Measurements from ENCODE around the gene SDK2.
A peak's percentile ranks its signal among the peaks of the same experiment; 100 is the strongest.

SDK2 gene

GRCh38 chr17:73600103-73600871 is 44.0 kb downstream of the SDK2 start:
- TF ChIP-seq PRDM6 (tag by site-specific recombination; IDR thresholded peaks at IDR 0.05) (no peak), ZNF600 (tag by site-specific recombination; IDR thresholded peaks at IDR 0.05) (peak; percentile 71)
- ChIA-PET CTCF (interaction anchor here (0.8 kb wide), 1 partner anchor 873 kb away, joined by 4 read pairs; no protein-coding TSS in a partner anchor), POLR2A (interaction anchor here (0.6 kb wide), 1 partner anchor 299 kb away, joined by 5 read pairs; no protein-coding TSS in a partner anchor)
- H3K27ac ChIP-seq (ENCODE audit: extremely low read depth, low read depth, low read length) = no peak overlapping the region
- no peaks in the 10 kb centered on the region for H3K36me3 ChIP-seq (ENCODE audit: control insufficient read depth in 2 of 2, insufficient read depth in 1 of 2, low read length in 2 of 2)
- H3K9me3 ChIP-seq (ENCODE audit: control insufficient read depth, insufficient read depth, low read depth, low read length) = no peaks in the 10 kb centered on the region
- H3K4me3 ChIP-seq (ENCODE audit: low read depth, low read length) = no peak overlapping the region
- H3K4me1 ChIP-seq (ENCODE audit: control insufficient read depth, insufficient read depth, low read length) = no peaks in the 10 kb centered on the region

- CTCF ChIA-PET = interaction anchor here (0.6 to 0.7 kb wide), 3 partner anchors 249 to 757 kb away, joined by 3 read pairs; no protein-coding TSS in a partner anchor
- TF ChIP-seq GLI2 (tag by site-specific recombination; IDR thresholded peaks at IDR 0.05; ENCODE audit: borderline replicate concordance, low read depth) = no peak
- TF ChIP-seq ZNF366 (tag by site-specific recombination; conservative IDR thresholded peaks at IDR 0.05) = peak; percentile 43
- TF ChIP-seq GLIS1 (tag by site-specific recombination; IDR thresholded peaks at IDR 0.05) = no peak
- no peak for TF ChIP-seq ZNF747 (tag by site-specific recombination; IDR thresholded peaks at IDR 0.05)
- no peak for TF ChIP-seq ZNF302 (tag by site-specific recombination; IDR thresholded peaks at IDR 0.05; ENCODE audit: low read depth)
- H3K36me3 ChIP-seq (ENCODE audit: control insufficient read depth in 2 of 2, insufficient read depth in 1 of 2, low read length in 2 of 2) = no peaks in the 10 kb centered on the region
- H3K27ac ChIP-seq (ENCODE audit: extremely low read depth, low read depth, low read length) = no peak overlapping the region
- POLR2A ChIA-PET = interaction anchor here (0.6 kb wide), 1 partner anchor 298 kb away, joined by 5 read pairs; no protein-coding TSS in a partner anchor
- no peaks in the 10 kb centered on the region for H3K9me3 ChIP-seq (ENCODE audit: control insufficient read depth, insufficient read depth, low read depth, low read length)
- no peaks in the 10 kb centered on the region for H3K4me1 ChIP-seq (ENCODE audit: control insufficient read depth, insufficient read depth, low read length)
- H3K4me3 ChIP-seq (ENCODE audit: low read depth, low read length) = no peak overlapping the region
Measured at GRCh38 chr17:73599599-73599998, 44.6 kb downstream of the SDK2 start.

GRCh38 chr17:73598212-73598611 is 46.0 kb downstream of the SDK2 start:
- H3K4me3 ChIP-seq (ENCODE audit: low read depth, low read length) = no peak overlapping the region
- H3K27ac ChIP-seq (ENCODE audit: extremely low read depth, low read depth, low read length) = no peak overlapping the region
- POLR2A ChIA-PET = no interaction called here
- TF ChIP-seq ZNF114 (tag by site-specific recombination; IDR thresholded peaks at IDR 0.05) = no peak
- TF ChIP-seq ZBTB21 (tag by site-specific recombination; IDR thresholded peaks at IDR 0.05) = no peak
- no peak for TF ChIP-seq ZNF529 (tag by site-specific recombination; IDR thresholded peaks at IDR 0.05; ENCODE audit: insufficient replicate concordance)
- TF ChIP-seq ZNF629 (tag by site-specific recombination; IDR thresholded peaks at IDR 0.05) = no peak
- CTCF ChIA-PET = interaction anchor here (0.6 to 0.7 kb wide), 2 partner anchors 578 to 579 kb away, joined by 6 read pairs; no protein-coding TSS in a partner anchor
- no peaks in the 10 kb centered on the region for H3K36me3 ChIP-seq (ENCODE audit: control insufficient read depth in 2 of 2, insufficient read depth in 1 of 2, low read length in 2 of 2)
- H3K9me3 ChIP-seq (ENCODE audit: control insufficient read depth, insufficient read depth, low read depth, low read length) = no peaks in the 10 kb centered on the region
- no peaks in the 10 kb centered on the region for H3K4me1 ChIP-seq (ENCODE audit: control insufficient read depth, insufficient read depth, low read length)

- Histone ChIP-seq H3K4me3 (ENCODE audit: low read depth, low read length) (no peak overlapping the region), H3K9me3 (ENCODE audit: control insufficient read depth, insufficient read depth, low read depth, low read length) (no peaks in the 10 kb centered on the region), H3K27ac (ENCODE audit: extremely low read depth, low read depth, low read length) (no peak overlapping the region), H3K4me1 (ENCODE audit: control insufficient read depth, insufficient read depth, low read length) (no peaks in the 10 kb centered on the region), H3K36me3 (ENCODE audit: control insufficient read depth in 2 of 2, insufficient read depth in 1 of 2, low read length in 2 of 2) (no peaks in the 10 kb centered on the region)
- ChIA-PET CTCF (interaction anchor here (0.5 to 1.8 kb wide), 7 partner anchors 51 to 685 kb away, joined by 3 to 4 read pairs (median 4); no protein-coding TSS in a partner anchor), POLR2A (no interaction called here)
- TF ChIP-seq ZSCAN23 (tag by site-specific recombination; IDR thresholded peaks at IDR 0.05) (no peak), ZNF114 (tag by site-specific recombination; IDR thresholded peaks at IDR 0.05) (no peak), ZNF280C (tag by site-specific recombination; IDR thresholded peaks at IDR 0.05) (no peak), ZNF280D (tag by site-specific recombination; IDR thresholded peaks at IDR 0.05) (no peak), TSHZ1 (tag by site-specific recombination; IDR thresholded peaks at IDR 0.05; ENCODE audit: borderline replicate concordance) (no peak)
Measured at GRCh38 chr17:73595931-73596330, 48.3 kb downstream of the SDK2 start.
